HG03135 (cell line): Measurements from ENCODE around the gene DOHH.
A peak's percentile ranks its signal among the peaks of the same experiment; 100 is the strongest.

Source experiments
- ATAC-seq: cut with Tn5 transposase; IDR thresholded peaks from one replicate; pipeline ENCODE4 v1.9.1; 2021; ENCODE audit warnings: mild to moderate bottlenecking, moderate library complexity; ENCODE audit not compliant: unreplicated experiment

Gene DOHH

DNA sequence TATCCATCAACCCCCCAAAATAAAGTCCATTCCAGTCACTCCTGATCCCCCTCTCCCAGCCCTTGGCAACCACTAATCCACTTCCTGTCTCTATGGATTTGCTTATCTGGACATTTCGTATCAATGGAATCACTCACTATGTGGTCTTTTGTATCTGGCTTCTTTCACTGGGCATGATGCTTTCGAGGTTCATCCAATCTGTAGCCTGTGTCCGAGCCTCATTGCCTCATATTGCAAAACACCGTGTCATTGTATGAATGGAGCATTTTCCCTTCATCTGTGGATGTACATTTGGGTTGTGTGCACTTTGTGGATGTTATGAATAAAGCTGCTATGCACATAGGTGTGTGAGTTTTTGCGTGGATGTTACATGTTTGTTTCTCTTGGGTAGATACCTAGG is 4.3 kb upstream of the DOHH start:
- no peak for ATAC-seq

DNA sequence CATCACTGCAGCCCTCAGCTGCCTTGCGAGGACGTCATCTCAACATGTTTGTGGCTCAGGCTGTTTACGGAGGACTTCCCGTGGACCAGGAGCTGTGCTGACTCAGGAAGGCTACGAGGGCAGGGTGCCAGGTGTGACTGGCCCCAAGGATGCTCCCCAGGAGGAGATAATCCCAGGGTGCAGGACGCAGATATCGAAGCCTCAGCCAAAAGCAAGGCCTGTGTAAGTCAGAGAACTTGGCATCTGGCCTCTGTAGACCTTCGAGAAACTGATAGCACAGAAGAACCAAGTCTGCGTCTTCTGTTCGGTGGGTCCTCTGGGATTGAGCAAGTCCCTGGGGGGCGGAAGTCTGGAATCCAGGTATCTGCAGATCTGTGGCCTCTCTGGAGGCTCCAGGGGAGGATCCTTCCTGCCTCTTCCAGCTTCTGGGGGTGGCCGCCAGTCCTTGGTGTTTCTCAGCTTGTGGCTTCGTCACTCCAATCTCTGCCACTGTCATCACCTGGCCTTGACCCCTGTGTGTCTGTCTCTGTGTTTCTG is 2.6 kb upstream of the DOHH start:
- no peak for ATAC-seq

DNA sequence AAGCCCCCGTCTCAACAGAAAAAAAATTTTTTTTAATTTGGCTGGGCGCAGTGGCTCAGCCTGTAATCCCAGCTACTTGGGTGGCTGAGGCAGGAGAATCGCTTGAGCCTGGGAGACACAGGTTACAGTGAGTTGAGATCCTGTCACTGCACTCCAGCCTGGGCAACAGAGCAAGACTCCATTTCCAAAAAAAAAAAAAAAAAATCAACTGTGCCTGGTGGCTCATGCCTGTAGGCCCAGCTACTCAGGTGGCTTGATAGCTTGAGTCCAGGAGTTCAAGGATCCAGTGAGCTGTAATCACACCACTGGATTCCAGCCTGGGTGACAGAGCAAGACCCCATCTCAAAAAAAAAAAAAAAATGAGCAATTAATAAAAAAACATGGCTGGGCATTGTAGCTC is 1.3 kb upstream of the DOHH start:
- no peak for ATAC-seq

DNA sequence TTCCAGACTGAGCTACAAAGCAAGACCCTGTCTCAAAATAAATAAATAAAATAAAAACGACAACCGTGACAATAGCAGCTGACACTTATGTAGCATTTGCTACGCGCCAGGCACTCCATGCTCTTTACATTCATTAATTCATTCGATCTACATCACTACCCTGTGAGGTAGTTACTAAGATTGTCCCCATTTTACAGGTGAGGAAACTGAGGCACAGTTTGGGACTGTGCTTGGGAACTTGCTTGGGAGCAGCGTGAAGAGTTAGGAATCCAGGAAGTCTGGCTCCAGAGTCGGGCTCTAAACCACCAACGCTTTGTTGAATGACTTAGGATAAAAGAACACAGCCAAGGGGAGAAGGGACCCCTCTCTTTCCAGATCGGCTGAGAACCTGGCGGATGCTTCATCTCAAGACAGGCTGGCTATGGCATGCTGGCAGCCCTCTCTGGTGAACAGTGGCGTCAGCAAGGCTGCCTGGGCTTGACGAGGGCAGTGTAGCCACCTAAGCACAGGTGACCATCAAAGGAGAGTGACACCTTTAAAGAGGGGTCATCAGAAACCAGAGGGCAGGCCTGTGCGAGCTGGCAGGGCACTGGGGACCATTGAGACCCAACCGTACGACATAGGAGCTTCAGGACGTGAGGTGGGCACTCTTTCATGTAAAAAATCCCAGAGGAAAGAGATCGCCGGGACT is 591 bp downstream of the DOHH start:
- peak; percentile 5 for ATAC-seq

DNA sequence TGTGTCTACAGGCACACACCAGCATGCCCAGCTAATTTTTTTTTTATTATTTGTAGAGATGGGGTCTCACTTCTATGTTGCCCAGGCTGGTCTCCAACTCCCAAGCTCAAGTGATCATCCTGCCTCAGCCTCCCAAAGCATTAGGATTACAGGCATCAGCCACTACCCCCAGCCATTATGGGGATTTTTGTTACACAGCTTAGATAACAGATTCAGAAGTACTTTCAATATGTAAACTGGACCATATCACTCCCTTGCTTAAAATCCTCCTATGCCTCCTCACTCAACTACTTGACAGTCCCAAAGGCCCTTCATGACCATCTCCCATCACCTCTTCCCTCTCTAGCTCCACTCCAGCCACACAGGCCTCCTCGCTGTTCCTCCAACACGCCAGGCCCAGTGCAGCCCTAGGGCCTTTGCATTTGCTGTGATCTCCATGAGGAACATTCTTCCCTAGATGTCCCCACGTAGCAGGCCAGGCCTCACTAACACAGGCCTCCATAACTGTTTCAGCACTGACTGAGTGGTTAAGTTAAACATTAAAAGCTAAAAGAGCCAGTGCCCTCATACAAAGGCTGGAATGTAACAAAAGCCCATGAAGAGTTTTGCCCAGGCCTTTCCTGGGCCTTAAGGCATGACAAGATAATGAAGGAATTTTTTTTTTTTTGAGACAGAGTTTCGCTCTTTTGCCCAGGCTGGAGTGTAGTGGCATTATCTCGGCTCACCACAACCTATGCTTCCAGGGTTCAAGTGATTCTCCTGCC is 2.5 kb downstream of the DOHH start:
- no peak for ATAC-seq

DNA sequence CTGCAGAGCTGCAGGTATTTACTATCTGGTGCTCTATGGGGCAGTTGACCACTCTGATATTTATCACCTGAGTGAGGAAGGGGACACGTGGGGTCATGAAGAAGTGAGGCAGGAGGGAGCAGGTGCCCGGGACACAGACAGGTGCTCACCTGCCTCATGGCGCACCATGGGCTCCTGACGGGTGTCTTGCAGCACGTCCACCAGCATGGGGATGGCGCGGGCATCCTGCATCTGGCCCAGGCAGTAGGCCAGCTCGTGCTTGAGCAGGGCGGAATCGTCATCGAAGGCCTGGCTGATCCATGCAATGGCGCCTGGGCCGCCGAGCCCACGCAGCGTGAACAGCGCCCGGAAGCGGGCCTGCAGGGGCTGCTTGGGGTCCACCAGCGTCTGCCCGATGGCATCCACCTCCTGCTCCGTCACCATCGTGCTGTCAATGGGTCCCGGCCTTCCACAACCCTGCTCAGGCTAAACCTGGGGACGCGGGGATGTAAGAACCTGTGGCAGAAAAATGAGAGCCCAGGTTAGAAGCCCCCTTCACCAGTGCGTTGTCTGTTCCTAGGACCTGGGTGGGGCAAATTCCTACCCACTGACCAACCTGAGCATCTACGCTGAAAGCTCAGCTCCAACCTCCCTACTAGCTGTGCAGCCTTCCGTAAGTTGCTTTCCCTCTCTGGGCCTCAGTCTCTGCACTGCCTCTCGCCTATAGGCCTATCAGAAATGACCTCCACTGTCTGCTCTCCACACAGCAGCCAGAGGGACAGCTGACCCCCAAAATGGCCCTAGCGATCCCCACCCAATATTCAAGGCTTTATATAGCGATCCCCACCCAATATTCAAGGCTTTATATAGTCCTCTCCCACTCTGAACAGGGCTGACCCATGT is 3.8 kb downstream of the DOHH start:
- no peak for ATAC-seq

DNA sequence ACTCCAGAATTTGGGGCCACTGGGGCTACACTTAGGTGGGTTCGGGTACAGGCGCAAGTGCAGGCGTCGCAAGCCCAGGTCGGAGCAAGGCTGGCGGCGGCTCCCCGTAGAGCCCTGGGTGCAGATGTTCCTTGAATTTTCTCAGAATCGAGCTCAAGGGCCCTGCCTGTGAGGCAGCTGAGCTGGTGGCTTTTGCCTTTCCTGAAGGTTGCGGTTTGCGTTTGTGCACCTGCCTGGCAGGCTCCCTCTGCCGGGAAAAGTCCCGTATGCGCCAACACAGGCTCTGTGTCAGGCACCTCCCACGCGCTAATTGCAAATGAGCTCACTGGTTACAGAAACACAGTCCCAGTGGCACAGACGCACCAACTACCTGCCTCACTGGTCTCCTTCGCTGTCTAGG is 5.9 kb downstream of the DOHH start:
- ATAC-seq, result no peak

DNA sequence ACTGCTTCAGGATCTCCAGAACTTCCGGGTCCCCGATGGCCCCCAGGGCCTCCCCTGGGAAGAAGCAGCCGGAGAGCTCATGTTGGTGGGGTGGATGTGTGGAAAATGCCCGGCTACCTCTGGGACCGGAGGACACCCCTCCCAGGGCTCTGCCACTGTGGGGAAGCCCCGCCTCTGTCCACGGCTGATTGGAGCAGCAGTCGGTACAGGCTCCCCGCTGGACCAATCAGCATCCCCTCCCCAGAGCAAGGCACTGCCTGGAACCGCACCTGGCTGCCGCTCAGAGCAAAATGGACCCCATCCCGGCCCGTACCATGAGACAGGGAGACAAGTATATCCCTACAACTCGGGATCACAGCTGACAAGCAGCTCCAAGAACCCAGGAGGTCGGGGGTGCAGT is 6.4 kb downstream of the DOHH start:
- no peak for ATAC-seq

DNA sequence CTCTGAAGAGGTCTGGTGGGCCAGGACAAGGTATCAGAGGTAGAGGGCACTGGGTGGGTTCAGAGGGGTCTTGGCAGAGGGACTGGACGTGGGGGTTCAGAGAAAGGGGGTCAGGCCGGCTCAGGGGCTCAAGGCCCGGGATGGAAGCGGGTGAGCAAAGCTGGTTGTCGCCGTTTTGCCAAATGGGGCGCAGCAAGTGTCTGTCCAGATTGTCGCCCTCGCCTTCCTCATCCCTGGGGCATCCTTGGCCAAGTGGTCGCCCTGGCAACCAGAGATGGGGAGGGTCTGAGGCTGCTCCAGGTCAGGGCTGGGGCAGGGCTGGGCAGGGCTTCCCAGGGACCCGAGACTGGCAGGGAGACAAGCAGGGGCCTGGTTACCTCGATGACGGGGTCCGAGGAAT is 6.8 kb downstream of the DOHH start:
- no peak for ATAC-seq

DNA sequence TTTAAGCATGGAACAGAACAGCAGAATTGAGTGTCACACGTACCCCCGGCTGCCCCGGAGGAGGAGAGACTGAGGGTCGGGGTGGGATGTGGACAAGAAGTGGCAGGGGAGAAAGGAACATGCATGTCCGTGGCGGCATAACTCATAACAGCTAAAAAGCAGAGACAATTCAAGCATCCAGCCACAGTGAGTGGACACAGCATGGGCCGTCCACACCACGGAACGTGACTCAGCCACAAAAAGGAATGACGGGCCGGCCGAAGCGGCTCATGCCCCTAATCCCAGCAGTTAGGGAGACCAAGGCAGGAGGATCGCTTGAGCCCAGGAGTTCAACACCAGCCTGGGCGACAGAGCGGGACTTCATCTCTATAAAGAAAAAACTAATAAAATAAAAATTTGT is 7.6 kb downstream of the DOHH start:
- no peak for ATAC-seq

DNA sequence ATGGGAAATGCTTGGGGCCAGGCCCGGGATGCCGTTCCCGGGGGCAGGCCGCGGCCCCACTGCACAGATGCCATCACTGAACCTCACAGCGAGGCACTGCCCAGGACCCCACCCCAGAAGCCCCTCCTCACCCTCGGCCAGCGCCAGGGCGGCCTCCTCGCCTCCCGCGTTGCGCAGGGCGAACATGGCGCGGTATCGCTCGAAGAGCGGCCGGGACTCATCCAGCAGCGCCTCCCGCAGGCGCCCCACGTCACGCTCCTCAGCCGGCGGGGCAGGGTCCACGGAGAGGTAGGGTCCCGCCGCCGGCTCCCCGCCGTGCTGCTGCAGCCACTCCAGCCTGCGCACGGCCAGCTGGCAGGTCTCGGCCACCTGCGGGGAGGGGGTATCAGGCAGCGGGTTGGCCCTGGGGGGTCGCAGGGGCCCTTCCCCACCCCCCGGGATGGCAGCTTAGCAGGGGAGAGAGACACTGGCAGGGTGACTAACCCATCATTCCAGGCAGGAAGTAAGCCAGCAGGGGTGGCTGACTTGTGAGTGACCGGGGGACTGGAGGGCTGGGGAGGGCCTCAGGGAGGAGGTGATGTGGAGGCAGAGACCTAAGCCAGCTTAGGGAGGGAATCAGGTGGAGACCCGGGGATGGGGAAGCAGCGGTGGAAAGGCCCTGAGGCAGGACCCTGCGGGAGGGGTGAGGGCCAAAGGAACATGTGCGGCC is 8.2 kb downstream of the DOHH start:
- ATAC-seq, result no peak

DNA sequence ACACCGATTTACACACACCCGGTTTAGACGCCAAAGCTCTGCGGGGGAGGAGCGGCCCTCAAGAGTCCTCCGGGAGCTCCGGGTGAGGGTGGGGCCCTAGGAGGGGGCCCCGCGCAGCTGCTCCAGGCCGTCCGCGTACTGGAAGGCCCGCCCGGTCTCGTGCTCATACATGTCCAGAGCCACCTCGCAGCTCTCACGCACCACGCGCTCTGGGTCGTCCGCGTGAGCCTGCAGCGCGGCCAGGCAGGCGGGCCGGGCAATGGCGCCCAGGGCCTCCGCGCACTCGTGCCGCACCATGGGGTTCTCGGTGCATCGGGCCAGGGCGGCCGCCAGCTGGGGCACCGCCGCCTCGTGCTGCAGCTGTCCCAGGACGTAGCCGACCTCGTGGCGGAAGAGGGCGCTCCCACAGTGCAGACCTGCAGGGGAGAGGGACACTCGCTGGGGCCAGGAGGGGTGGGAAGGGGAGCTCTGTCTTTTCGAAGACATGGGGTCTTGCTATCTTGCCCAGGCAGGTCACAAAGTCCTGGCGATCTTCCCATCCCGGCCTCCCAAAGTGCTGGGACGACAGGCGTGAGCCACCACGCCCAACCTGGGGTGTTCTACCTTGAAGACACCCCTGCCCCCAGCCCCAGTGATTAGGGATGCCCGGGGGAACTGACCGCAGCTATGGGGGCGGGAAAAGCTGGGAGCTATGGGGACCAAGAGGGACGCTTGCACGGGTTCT is 8.9 kb downstream of the DOHH start:
- ATAC-seq, result no peak

DNA sequence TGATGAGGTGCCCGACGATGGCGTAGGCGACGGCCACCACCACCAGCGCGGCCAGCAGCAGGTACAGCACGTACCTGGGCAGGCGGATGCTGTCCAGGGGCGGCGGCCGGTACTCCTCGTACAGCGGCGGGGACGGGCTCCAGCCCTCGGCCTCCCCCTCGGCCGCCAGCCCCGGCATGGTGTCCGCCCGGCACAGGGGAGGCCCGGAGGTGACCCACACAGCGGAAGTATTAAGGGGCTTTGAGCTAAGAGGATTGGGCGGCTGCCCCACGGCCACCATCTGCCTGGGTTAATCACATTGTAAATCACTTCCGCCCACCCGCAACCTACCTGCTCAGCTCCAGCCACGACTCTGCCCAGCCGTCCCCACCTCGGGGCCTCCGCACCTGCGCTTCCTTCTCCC is 17.2 kb downstream of the DOHH start, which contains the start of gene SMIM44:
TSS of gene SMIM44 (minus strand) at position 216 of the 403 bp plus-strand sequence. CDS start at position 178, 38 bp downstream.
- ATAC-seq, result no peak

DNA sequence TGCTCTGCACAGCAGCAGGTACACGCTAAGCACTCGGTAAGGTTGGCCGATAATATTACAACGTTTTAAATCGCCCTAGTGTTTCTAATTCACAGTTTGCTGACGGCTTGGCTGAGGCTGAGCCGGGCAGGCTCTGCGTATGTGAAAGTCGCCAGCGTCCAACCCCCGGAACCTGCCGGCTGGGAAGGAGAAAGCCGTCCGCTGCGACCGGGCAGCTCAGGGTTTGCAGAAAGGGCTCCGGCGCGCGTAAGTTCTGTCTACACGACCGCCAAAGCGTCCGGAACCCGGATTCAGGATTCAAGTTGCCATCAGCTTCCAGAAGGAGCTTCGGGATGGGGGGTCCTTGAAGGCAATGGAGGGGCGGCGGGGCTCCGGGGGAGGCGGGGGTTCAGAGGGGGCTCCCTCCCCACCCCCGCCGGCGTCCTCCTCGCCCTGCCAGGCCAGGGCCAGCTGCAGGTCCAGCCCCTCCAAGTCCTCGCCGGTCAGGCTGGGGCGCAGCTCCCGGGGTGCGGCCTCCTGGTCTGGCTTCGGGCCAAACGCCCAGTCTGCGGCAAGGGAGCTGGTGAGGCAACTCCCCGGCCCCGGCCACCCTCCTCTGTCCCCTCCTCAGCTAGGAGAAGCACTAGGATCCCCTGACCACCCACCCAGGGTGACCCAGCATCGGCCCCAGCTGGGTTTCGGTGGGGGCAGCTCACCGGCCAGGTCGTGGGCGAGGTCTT is 17.8 kb downstream of the DOHH start:
- ATAC-seq, result no peak

DNA sequence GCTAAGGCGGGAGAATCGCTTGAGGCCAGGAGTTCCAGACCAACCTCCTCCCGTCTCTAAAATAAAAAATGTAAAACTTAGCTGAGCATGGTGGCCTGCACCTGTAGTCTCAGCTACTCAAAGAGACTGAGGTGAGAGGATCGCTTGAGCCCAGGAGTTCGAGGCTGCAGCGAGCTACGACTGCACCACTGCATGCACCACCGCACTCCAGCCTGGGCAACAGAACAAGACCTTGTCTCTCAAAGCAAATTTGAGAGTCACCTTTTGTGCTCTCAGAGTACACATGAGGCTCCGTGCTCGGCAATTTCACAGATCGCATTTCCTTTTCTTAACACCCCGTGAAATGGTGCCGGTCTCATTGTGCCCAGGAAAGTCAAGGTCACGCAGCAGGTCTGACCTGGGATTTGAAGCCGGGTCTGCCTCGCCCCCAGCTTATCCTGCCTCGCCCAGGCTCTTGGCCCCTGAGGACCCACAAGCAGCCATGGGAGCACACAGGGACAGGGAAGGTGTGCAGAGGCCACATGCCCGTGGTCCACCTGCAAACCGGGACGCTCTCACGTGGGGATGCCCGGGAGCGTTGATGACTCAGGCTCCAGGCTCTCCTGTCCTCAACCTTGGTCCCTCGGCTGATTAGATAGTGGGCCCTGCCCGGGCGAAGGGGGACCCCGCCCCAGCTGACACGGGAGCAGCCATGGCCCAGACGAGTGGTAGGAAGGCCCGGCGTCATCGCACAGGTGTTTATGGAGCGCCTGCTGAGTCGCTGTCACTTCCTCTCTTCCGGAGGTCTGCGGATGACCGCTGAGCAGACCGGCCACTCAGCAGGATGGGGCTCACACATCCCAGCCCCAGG is 19.0 kb downstream of the DOHH start:
- ATAC-seq, result no peak

DNA sequence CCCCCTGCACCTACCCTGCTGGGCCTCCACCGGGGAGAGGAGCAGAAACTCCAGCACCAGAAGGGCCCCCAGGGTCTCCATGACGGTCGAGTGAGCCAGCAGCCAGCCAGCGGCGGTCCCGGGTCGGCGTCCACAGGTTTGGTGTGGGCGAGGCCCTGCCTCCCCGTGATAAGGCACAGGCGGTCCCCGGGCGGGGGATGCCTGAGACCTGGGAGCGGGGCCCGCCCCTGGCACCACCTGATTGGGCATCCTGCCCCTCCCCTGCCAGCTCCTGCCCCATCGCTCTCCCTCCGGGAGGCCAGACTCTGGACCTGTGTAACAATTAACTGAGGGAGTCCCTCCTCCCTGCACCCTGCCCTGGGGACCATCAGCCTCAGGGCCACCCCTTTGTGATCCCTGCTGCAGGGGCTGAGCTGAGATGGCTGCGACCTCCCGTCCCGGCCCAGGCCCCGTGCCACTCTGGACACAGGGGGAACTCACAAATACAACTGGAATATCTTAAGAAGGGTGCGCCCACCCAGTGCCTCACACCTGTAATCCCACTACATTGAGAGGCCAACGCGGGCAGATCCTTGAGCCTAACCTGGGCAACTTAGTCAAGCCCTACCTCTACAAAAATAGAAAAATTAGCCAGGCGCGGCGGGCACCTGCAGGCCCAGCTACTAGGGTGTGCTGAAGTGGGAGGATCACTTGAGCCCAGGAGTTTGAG is 19.9 kb downstream of the DOHH start, which contains the start of gene SMIM24:
TSS of gene SMIM24 (minus strand) at position 143 of the 709 bp plus-strand sequence. CDS start at position 81, 62 bp downstream.
- no peak for ATAC-seq

DNA sequence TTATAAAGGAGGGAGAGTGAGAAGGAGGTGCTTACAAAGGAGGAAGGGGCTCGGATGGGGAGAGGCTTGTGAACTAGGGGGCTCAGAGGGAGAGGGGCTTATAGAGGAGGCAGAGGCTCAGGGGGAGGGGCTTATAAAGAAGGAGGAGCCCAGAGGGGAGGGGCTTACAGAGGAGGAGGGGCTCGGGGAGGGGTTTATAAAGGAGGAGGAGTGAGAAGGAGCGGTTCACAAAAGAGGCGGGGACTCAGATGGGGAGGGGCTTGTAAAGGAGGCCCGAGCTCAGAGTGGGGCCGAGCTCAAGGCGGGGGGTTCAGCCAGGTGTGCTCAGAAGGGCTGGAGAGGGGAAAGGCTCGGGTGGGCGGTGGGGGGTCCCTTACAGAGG is 20.6 kb downstream of the DOHH start:
- ATAC-seq, result no peak
